BLaER1 treated with 17β-estradiol and CSF1 and Interleukin-3, amounts not matched to agents 10 nM and 100 nM (cell line): Measurements from ENCODE around the gene MYL2.

Experiments used
- H3K27ac ChIP-seq, 11 experiments: shearing (Covaris generic); formaldehyde crosslinking; 2 replicates each; pipeline ENCODE4 v1.8.1; 2022
- H3K27me3 ChIP-seq, 11 experiments: shearing (Covaris generic); formaldehyde crosslinking; 2 replicates each; pipeline ENCODE4 v1.8.1; 2022
- H3K36me3 ChIP-seq, 11 experiments: shearing (Covaris generic); formaldehyde crosslinking; 2 replicates each; pipeline ENCODE4 v1.8.1; 2022
- H3K4me1 ChIP-seq, 10 experiments: shearing (Covaris generic); formaldehyde crosslinking; 2 replicates each; pipeline ENCODE4 v1.8.1; 2022
- H3K4me2 ChIP-seq, 11 experiments: shearing (Covaris generic); formaldehyde crosslinking; 2 replicates each; pipeline ENCODE4 v1.8.1; 2022
- H3K4me3 ChIP-seq, 10 experiments: shearing (Covaris generic); formaldehyde crosslinking; 2 replicates each; pipeline ENCODE4 v1.8.1; 2022
- H3K9ac ChIP-seq, 11 experiments: shearing (Covaris generic); formaldehyde crosslinking; 2 replicates each; pipeline ENCODE4 v1.8.1; 2022
- H3K9me3 ChIP-seq, 11 experiments: shearing (Covaris generic); formaldehyde crosslinking; replicated peaks in 1 of 11; 2 replicates each; pipeline ENCODE4 v1.8.1; 2022
- H4K20me1 ChIP-seq, 11 experiments: shearing (Covaris generic); formaldehyde crosslinking; 2 replicates each; pipeline ENCODE4 v1.8.1; 2022
- Cebpa-rat ChIP-seq, 11 experiments: shearing (Covaris generic); IDR thresholded peaks; 2 replicates each; pipeline ENCODE4 v1.8.1; 2022

The MYL2 gene

GRCh38 chr12:110933326-110933974 is 13.1 kb upstream of the MYL2 start:
- no peaks in the 10 kb centered on the region for H3K27me3 ChIP-seq
- H3K4me1 ChIP-seq, result peaks cover 0 to 5% (median 0%) of the 10 kb centered on the region in 10 experiments; a peak in 1 of 20 replicates
- H3K4me2 ChIP-seq, result no peak overlapping the region
- no peaks in the 10 kb centered on the region for H3K36me3 ChIP-seq
- H4K20me1 ChIP-seq, result no peaks in the 10 kb centered on the region
- H3K4me3 ChIP-seq, result no peak overlapping the region
- TF ChIP-seq Cebpa-rat (IDR thresholded peaks at IDR 0.05), result no peak
- H3K27ac ChIP-seq, result no peak overlapping the region
- H3K9ac ChIP-seq, result no peak overlapping the region
- H3K9me3 ChIP-seq, result no peaks in the 10 kb centered on the region; a peak in 1 of 22 replicates

- Histone ChIP-seq H3K9ac (no peak overlapping the region), H3K4me3 (no peak overlapping the region), H3K27ac (no peak overlapping the region), H3K27me3 (no peaks in the 10 kb centered on the region), H3K4me2 (no peak overlapping the region), H3K36me3 (no peaks in the 10 kb centered on the region), H4K20me1 (no peaks in the 10 kb centered on the region), H3K4me1 (peaks cover 0 to 5% (median 0%) of the 10 kb centered on the region in 10 experiments; a peak in 1 of 20 replicates), H3K9me3 (no peaks in the 10 kb centered on the region; a peak in 1 of 22 replicates)
- no peak for TF ChIP-seq Cebpa-rat (IDR thresholded peaks at IDR 0.05)
Measured at GRCh38 chr12:110932046-110932445, 11.7 kb upstream of the MYL2 start.

GRCh38 chr12:110931315-110931728 is 10.9 kb upstream of the MYL2 start:
- Histone ChIP-seq H3K4me3 (no peak overlapping the region), H3K27me3 (no peaks in the 10 kb centered on the region), H3K27ac (no peak overlapping the region), H3K4me2 (no peak overlapping the region), H3K36me3 (no peaks in the 10 kb centered on the region), H3K4me1 (peaks cover 0 to 5% (median 0%) of the 10 kb centered on the region in 10 experiments; a peak in 1 of 20 replicates), H4K20me1 (no peaks in the 10 kb centered on the region), H3K9ac (no peak overlapping the region), H3K9me3 (no peaks in the 10 kb centered on the region; a peak in 1 of 22 replicates)
- no peak for TF ChIP-seq Cebpa-rat (IDR thresholded peaks at IDR 0.05)

- TF ChIP-seq Cebpa-rat (IDR thresholded peaks at IDR 0.05), result no peak
- Histone ChIP-seq H3K27me3 (no peaks in the 10 kb centered on the region), H3K27ac (no peak overlapping the region), H3K4me1 (0 out of 20 replicates have a peak, but pooled peaks cover 0 to 5% (median 0%) of the 10 kb centered on the region in 10 experiments), H3K36me3 (no peaks in the 10 kb centered on the region), H3K4me3 (no peak overlapping the region), H3K9ac (no peak overlapping the region), H3K4me2 (no peak overlapping the region), H4K20me1 (no peaks in the 10 kb centered on the region), H3K9me3 (no peaks in the 10 kb centered on the region; a peak in 1 of 22 replicates)
Measured at GRCh38 chr12:110930348-110931314, 10.3 kb upstream of the MYL2 start.

GRCh38 chr12:110929818-110930217 is 9.4 kb upstream of the MYL2 start:
- no peak for TF ChIP-seq Cebpa-rat (IDR thresholded peaks at IDR 0.05)
- H3K4me1 ChIP-seq, result 0 out of 20 replicates have a peak, but pooled peaks cover 0 to 5% (median 0%) of the 10 kb centered on the region in 10 experiments
- H3K27me3 ChIP-seq, result no peaks in the 10 kb centered on the region
- no peaks in the 10 kb centered on the region; a peak in 1 of 22 replicates for H3K9me3 ChIP-seq
- H4K20me1 ChIP-seq, result no peaks in the 10 kb centered on the region
- H3K9ac ChIP-seq, result no peak overlapping the region
- no peak overlapping the region for H3K4me2 ChIP-seq
- H3K27ac ChIP-seq, result no peak overlapping the region
- H3K4me3 ChIP-seq, result no peak overlapping the region
- H3K36me3 ChIP-seq, result no peaks in the 10 kb centered on the region

- H3K4me3 ChIP-seq, result no peak overlapping the region
- no peaks in the 10 kb centered on the region for H3K9me3 ChIP-seq
- TF ChIP-seq Cebpa-rat (IDR thresholded peaks at IDR 0.05), result no peak
- no peak overlapping the region for H3K27ac ChIP-seq
- H4K20me1 ChIP-seq, result no peaks in the 10 kb centered on the region
- H3K4me2 ChIP-seq, result no peak overlapping the region
- no peak overlapping the region for H3K9ac ChIP-seq
- H3K27me3 ChIP-seq, result no peaks in the 10 kb centered on the region
- H3K36me3 ChIP-seq, result no peaks in the 10 kb centered on the region
- H3K4me1 ChIP-seq, result no peaks in the 10 kb centered on the region
Measured at GRCh38 chr12:110928700-110929099, 8.3 kb upstream of the MYL2 start.

GRCh38 chr12:110927546-110927945 is 7.2 kb upstream of the MYL2 start:
- Histone ChIP-seq H3K4me1 (no peaks in the 10 kb centered on the region), H3K4me3 (no peak overlapping the region), H3K9me3 (no peaks in the 10 kb centered on the region), H3K4me2 (no peak overlapping the region), H3K9ac (no peak overlapping the region), H3K27ac (no peak overlapping the region), H4K20me1 (no peaks in the 10 kb centered on the region), H3K36me3 (no peaks in the 10 kb centered on the region), H3K27me3 (no peaks in the 10 kb centered on the region)
- TF ChIP-seq Cebpa-rat (IDR thresholded peaks at IDR 0.05), result no peak

GRCh38 chr12:110923692-110924334 is 3.4 kb upstream of the MYL2 start:
- Histone ChIP-seq H4K20me1 (no peaks in the 10 kb centered on the region), H3K9ac (no peak overlapping the region), H3K4me2 (no peak overlapping the region), H3K27me3 (no peaks in the 10 kb centered on the region), H3K4me1 (no peaks in the 10 kb centered on the region), H3K9me3 (no peaks in the 10 kb centered on the region), H3K36me3 (no peaks in the 10 kb centered on the region), H3K27ac (no peak overlapping the region), H3K4me3 (no peak overlapping the region)
- TF ChIP-seq Cebpa-rat (IDR thresholded peaks at IDR 0.05), result no peak

- H3K4me3 ChIP-seq, result no peak overlapping the region
- no peaks in the 10 kb centered on the region for H4K20me1 ChIP-seq
- H3K36me3 ChIP-seq, result no peaks in the 10 kb centered on the region
- no peak overlapping the region for H3K9ac ChIP-seq
- no peak overlapping the region for H3K27ac ChIP-seq
- H3K9me3 ChIP-seq, result no peaks in the 10 kb centered on the region
- no peak overlapping the region for H3K4me2 ChIP-seq
- H3K4me1 ChIP-seq, result peaks cover 0 to 4% (median under 1%) of the 10 kb centered on the region in 10 experiments; a peak in 8 of 20 replicates
- no peaks in the 10 kb centered on the region for H3K27me3 ChIP-seq
- TF ChIP-seq Cebpa-rat (IDR thresholded peaks at IDR 0.05), result no peak
Measured at GRCh38 chr12:110923192-110923591, 2.8 kb upstream of the MYL2 start.
